Mesendoderm (in vitro differentiated cells): ENCODE data around the gene GOLGA3.

ENCODE experiments used
- DNase-seq: peaks from one replicate; pipeline ENCODE4 v3.0.0; 2013
- H2AK5ac ChIP-seq: 2 replicates; pipeline ENCODE4 v1.6.1; 2013; ENCODE audit warnings: low read length, inconsistent platforms
- H2BK120ac ChIP-seq: 2 replicates; pipeline ENCODE4 v1.6.1; 2013; ENCODE audit warnings: low read depth, mild to moderate bottlenecking, low read length, moderate library complexity, mixed read lengths
- H2BK15ac ChIP-seq: replicated peaks from 2 replicates; pipeline ENCODE4 v1.6.1; 2013; ENCODE audit warnings: low read depth, mild to moderate bottlenecking, moderate library complexity
- H2BK5ac ChIP-seq: 2 replicates; pipeline ENCODE4 v1.6.1; 2013; ENCODE audit warnings: low read length, inconsistent platforms
- H3K18ac ChIP-seq: 2 replicates; pipeline ENCODE4 v1.6.1; 2013; ENCODE audit warnings: mild to moderate bottlenecking, low read length, mixed read lengths
- H3K23ac ChIP-seq: one replicate; pipeline ENCODE4 v1.6.1; 2013; ENCODE audit warnings: low read length
- H3K27ac ChIP-seq: 2 replicates; pipeline ENCODE4 v1.5.1; 2013; ENCODE audit warnings: low read depth, mild to moderate bottlenecking, inconsistent platforms, low read length, moderate library complexity
- H3K27me3 ChIP-seq: 2 replicates; pipeline ENCODE4 v1.6.1; 2013; ENCODE audit warnings: low read length, control low read depth, mild to moderate bottlenecking, inconsistent platforms; ENCODE audit not compliant: insufficient read depth, poor library complexity
- H3K36me3 ChIP-seq: 2 replicates; pipeline ENCODE4 v1.6.1; 2013; ENCODE audit warnings: low read length, inconsistent platforms; ENCODE audit not compliant: control insufficient read depth, insufficient read depth
- H3K4ac ChIP-seq: one replicate; pipeline ENCODE4 v1.6.1; 2013; ENCODE audit warnings: low read depth, mild to moderate bottlenecking, low read length, moderate library complexity
- H3K4me1 ChIP-seq: 2 replicates; pipeline ENCODE4 v1.6.1; 2013; ENCODE audit warnings: low read depth, low read length, inconsistent platforms; ENCODE audit not compliant: control insufficient read depth
- H3K4me2 ChIP-seq: 2 replicates; pipeline ENCODE4 v1.6.1; 2013; ENCODE audit warnings: low read length
- H3K4me3 ChIP-seq: 2 replicates; pipeline ENCODE4 v1.5.1; 2013; ENCODE audit warnings: mild to moderate bottlenecking, low read length
- H3K56ac ChIP-seq: one replicate; pipeline ENCODE4 v1.6.1; 2013; ENCODE audit warnings: low read length
- H3K79me1 ChIP-seq: 2 replicates; pipeline ENCODE4 v1.6.1; 2013; ENCODE audit warnings: low read length, inconsistent platforms
- H3K79me2 ChIP-seq: 2 replicates; pipeline ENCODE4 v1.6.1; 2013; ENCODE audit warnings: mild to moderate bottlenecking, low read length; ENCODE audit not compliant: control insufficient read depth, insufficient read depth
- H3K9ac ChIP-seq: 2 replicates; pipeline ENCODE4 v1.6.1; 2013; ENCODE audit warnings: low read length, inconsistent platforms
- H4K5ac ChIP-seq: one replicate; pipeline ENCODE4 v1.6.1; 2013; ENCODE audit warnings: low read length
- H4K8ac ChIP-seq: one replicate; pipeline ENCODE4 v1.6.1; 2013; ENCODE audit warnings: low read depth, mild to moderate bottlenecking, control low read depth, low read length, moderate library complexity
- WGBS: extraction: QIAGEN DNeasy Blood & Tissue Kit; methylation state at CpG from one replicate; pipeline ENCODE4 v1.1.7; 2013; ENCODE audit warnings: low lambda C conversion rate, missing lambda C conversion rate; ENCODE audit not compliant: insufficient coverage; ENCODE audit errors: extremely low coverage; 5-methylcytosine and 5-hydroxymethylcytosine counted together

The GOLGA3 gene

GRCh38 chr12:132807295-132808092 is 21.2 kb downstream of the GOLGA3 start:
- H3K27ac ChIP-seq = no peak overlapping the region
- no peak overlapping the region for H3K4me3 ChIP-seq
- H3K18ac ChIP-seq = no peak overlapping the region
- H3K4me1 ChIP-seq = no peaks in the 10 kb centered on the region
- no CpG with 5 or more reads among the region's 25 CpGs for WGBS
- H3K4ac ChIP-seq = no peak overlapping the region
- peaks cover 20% of the 10 kb centered on the region for H3K36me3 ChIP-seq
- H3K23ac ChIP-seq = no peak overlapping the region
- no peak overlapping the region for H3K4me2 ChIP-seq
- no peak overlapping the region for H2BK120ac ChIP-seq
- no peak overlapping the region for H4K8ac ChIP-seq
- no peak overlapping the region for H3K9ac ChIP-seq
- H4K5ac ChIP-seq = no peak overlapping the region
- peaks cover 8% of the 10 kb centered on the region for H3K79me1 ChIP-seq
- H2BK5ac ChIP-seq = no peak overlapping the region
- no peaks in the 10 kb centered on the region for H3K27me3 ChIP-seq
- no peak overlapping the region for H2AK5ac ChIP-seq
- no peak overlapping the region for H3K56ac ChIP-seq
- peak; percentile 42 for DNase-seq
- no peak overlapping the region for H2BK15ac ChIP-seq
- peaks cover 11% of the 10 kb centered on the region for H3K79me2 ChIP-seq

- H3K4me2 ChIP-seq = no peak overlapping the region
- no peak overlapping the region for H4K5ac ChIP-seq
- no peak overlapping the region for H3K56ac ChIP-seq
- H4K8ac ChIP-seq = no peak overlapping the region
- no peak overlapping the region for H3K4me3 ChIP-seq
- peaks cover 11% of the 10 kb centered on the region for H3K79me2 ChIP-seq
- no peak overlapping the region for H3K18ac ChIP-seq
- H3K9ac ChIP-seq = no peak overlapping the region
- no peak overlapping the region for H3K27ac ChIP-seq
- H2BK120ac ChIP-seq = no peak overlapping the region
- H2AK5ac ChIP-seq = no peak overlapping the region
- no peak overlapping the region for H2BK5ac ChIP-seq
- H3K4ac ChIP-seq = no peak overlapping the region
- peaks cover 19% of the 10 kb centered on the region for H3K36me3 ChIP-seq
- H3K79me1 ChIP-seq = peaks cover 8% of the 10 kb centered on the region
- H2BK15ac ChIP-seq = no peak overlapping the region
- H3K23ac ChIP-seq = no peak overlapping the region
- DNase-seq = no peak
- H3K4me1 ChIP-seq = no peaks in the 10 kb centered on the region
- H3K27me3 ChIP-seq = no peaks in the 10 kb centered on the region
- no CpG with 5 or more reads among the region's 18 CpGs for WGBS
These were observed 21.8 kb downstream of the GOLGA3 start for GRCh38 chr12:132806857-132807256.

- Histone ChIP-seq H3K9ac (no peak overlapping the region), H2BK15ac (no peak overlapping the region), H2AK5ac (no peak overlapping the region), H2BK120ac (no peak overlapping the region), H3K4me1 (no peaks in the 10 kb centered on the region), H3K23ac (no peak overlapping the region), H2BK5ac (no peak overlapping the region), H3K18ac (no peak overlapping the region), H3K56ac (no peak overlapping the region), H4K8ac (no peak overlapping the region), H3K4me3 (no peak overlapping the region), H3K36me3 (peaks cover 25% of the 10 kb centered on the region), H4K5ac (no peak overlapping the region), H3K4me2 (no peak overlapping the region), H3K27ac (no peak overlapping the region), H3K79me1 (peaks cover 8% of the 10 kb centered on the region), H3K79me2 (peaks cover 11% of the 10 kb centered on the region), H3K27me3 (no peaks in the 10 kb centered on the region), H3K4ac (no peak overlapping the region)
- WGBS = no CpG with 5 or more reads among the region's 16 CpGs
- DNase-seq = peak; percentile 23
These were observed 24.2 kb downstream of the GOLGA3 start for GRCh38 chr12:132804426-132804861.

- Histone ChIP-seq H3K23ac (no peak overlapping the region), H3K27ac (no peak overlapping the region), H3K18ac (no peak overlapping the region), H3K4ac (no peak overlapping the region), H3K9ac (no peak overlapping the region), H2AK5ac (no peak overlapping the region), H3K27me3 (no peaks in the 10 kb centered on the region), H3K4me1 (no peaks in the 10 kb centered on the region), H3K36me3 (peaks cover 27% of the 10 kb centered on the region), H2BK120ac (no peak overlapping the region), H3K4me2 (no peak overlapping the region), H3K79me2 (peaks cover 11% of the 10 kb centered on the region), H2BK5ac (no peak overlapping the region), H4K8ac (no peak overlapping the region), H3K4me3 (no peak overlapping the region), H3K79me1 (peaks cover 8% of the 10 kb centered on the region), H2BK15ac (no peak overlapping the region), H4K5ac (no peak overlapping the region), H3K56ac (no peak overlapping the region)
- WGBS = no CpG with 5 or more reads among the region's 15 CpGs
- DNase-seq = no peak
These were observed 24.8 kb downstream of the GOLGA3 start for GRCh38 chr12:132803888-132804287.

GRCh38 chr12:132803125-132803524 is 25.5 kb downstream of the GOLGA3 start:
- Histone ChIP-seq H2BK15ac (no peak overlapping the region), H3K4me1 (no peaks in the 10 kb centered on the region), H3K18ac (no peak overlapping the region), H2BK5ac (no peak overlapping the region), H2AK5ac (no peak overlapping the region), H3K27me3 (no peaks in the 10 kb centered on the region), H3K4me2 (no peak overlapping the region), H3K27ac (no peak overlapping the region), H3K4ac (no peak overlapping the region), H3K36me3 (peaks cover 29% of the 10 kb centered on the region), H3K79me2 (peaks cover 11% of the 10 kb centered on the region), H3K9ac (no peak overlapping the region), H3K4me3 (no peak overlapping the region), H2BK120ac (no peak overlapping the region), H3K56ac (no peak overlapping the region), H4K5ac (no peak overlapping the region), H3K79me1 (peaks cover 8% of the 10 kb centered on the region), H4K8ac (no peak overlapping the region), H3K23ac (no peak overlapping the region)
- no peak for DNase-seq
- no CpG with 5 or more reads among the region's 14 CpGs for WGBS

GRCh38 chr12:132801741-132802140 is 26.9 kb downstream of the GOLGA3 start:
- Histone ChIP-seq H3K18ac (no peak overlapping the region), H4K5ac (no peak overlapping the region), H2BK15ac (no peak overlapping the region), H2BK5ac (no peak overlapping the region), H3K9ac (no peak overlapping the region), H4K8ac (no peak overlapping the region), H3K36me3 (peaks cover 28% of the 10 kb centered on the region), H3K79me1 (peaks cover 4% of the 10 kb centered on the region), H3K4me2 (no peak overlapping the region), H2BK120ac (no peak overlapping the region), H3K79me2 (peaks cover 11% of the 10 kb centered on the region), H3K27me3 (no peaks in the 10 kb centered on the region), H3K4me1 (no peaks in the 10 kb centered on the region), H3K27ac (no peak overlapping the region), H3K23ac (no peak overlapping the region), H3K56ac (no peak overlapping the region), H3K4me3 (no peak overlapping the region), H3K4ac (no peak overlapping the region), H2AK5ac (no peak overlapping the region)
- DNase-seq = no peak
- WGBS = no CpG with 5 or more reads among the region's 28 CpGs
